HG03378 (cell line): ENCODE measurements around the gene UBTD1.
A peak's percentile ranks its signal among the peaks of the same experiment; 100 is the strongest.
"Not testable (repeated sequence)": the region's sequence is repeated elsewhere in the genome, so short reads cannot be mapped to it uniquely, and the experiment has no call there.

Source experiments
- ATAC-seq: cut with Tn5 transposase; IDR thresholded peaks from one replicate; pipeline ENCODE4 v1.9.1; 2021; ENCODE audit warnings: mild to moderate bottlenecking, moderate library complexity; ENCODE audit not compliant: unreplicated experiment

UBTD1 gene, protein sequence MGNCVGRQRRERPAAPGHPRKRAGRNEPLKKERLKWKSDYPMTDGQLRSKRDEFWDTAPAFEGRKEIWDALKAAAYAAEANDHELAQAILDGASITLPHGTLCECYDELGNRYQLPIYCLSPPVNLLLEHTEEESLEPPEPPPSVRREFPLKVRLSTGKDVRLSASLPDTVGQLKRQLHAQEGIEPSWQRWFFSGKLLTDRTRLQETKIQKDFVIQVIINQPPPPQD

DNA sequence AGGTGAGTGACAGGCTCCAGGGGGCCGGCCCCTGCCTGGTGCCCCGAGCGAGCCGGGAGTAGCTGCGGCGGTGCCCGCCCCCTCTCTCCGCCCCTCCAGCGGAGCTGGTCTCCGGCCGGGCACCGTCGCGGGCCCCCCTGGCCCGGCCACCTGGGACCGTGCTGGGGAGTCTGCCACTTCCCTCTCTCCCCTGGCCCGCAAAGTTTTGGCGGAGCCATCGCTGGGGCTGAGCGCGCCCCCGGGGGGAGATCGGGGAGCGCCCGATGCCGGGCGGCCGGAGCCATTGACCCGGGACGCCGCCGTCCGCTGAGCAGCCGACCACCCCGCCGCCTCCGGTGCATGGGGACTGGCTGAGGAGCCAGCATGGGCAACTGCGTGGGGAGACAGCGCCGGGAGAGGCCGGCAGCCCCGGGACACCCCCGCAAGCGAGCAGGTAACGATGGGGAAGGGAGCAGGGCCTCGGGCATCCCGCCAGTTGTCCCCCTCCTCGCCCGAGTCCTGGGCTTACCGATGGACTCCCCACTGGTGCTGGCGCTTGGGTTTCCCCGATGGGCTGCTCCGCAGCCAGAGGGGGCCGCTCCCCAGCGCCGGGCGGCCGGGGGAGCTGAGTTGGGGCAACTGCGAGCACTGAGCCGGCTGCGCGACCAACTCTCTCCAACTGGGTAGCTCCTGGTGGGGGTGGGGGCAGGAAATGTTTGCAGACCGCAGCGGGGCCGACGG lies at the start of gene UBTD1:
Gene UBTD1 (plus strand): TSS at position 84 of the 720 bp plus-strand sequence. CDS start 280 bp downstream, at position 364.
- ATAC-seq = peak; percentile 4

DNA sequence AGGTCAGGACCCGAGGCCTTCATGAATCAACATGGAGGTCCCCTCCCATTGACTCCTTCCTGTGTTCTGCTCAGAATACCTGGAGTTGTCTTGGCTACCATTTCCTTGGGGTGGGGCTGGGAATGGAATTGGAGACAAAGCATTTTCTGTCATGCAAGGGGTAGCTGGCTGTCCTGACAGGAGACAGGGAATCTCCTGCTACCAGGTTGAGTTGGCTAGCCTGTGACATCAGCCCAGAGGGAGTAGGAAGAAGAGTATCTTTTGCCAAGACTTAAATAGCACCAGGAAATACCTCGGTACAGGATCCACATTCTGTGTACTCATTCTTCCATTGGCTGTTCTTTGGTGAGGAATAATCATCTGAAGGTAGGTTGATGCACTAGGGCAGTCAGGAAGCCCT lies 47.9 kb upstream of the UBTD1 start:
- ATAC-seq = no peak

DNA sequence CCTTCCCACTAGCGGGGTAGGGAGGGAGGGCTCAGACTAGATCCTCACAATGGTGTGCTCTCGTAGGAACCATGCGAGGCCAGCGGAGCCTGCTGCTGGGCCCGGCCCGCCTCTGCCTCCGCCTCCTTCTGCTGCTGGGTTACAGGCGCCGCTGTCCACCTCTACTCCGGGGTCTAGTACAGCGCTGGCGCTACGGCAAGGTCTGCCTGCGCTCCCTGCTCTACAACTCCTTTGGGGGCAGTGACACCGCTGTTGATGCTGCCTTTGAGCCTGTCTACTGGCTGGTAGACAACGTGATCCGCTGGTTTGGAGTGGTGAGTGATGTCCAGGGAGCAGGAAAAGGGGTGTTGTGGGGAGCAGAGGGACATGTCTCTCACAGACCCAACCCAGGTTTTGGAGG lies 47.1 kb upstream of the UBTD1 start:
- ATAC-seq = no peak

DNA sequence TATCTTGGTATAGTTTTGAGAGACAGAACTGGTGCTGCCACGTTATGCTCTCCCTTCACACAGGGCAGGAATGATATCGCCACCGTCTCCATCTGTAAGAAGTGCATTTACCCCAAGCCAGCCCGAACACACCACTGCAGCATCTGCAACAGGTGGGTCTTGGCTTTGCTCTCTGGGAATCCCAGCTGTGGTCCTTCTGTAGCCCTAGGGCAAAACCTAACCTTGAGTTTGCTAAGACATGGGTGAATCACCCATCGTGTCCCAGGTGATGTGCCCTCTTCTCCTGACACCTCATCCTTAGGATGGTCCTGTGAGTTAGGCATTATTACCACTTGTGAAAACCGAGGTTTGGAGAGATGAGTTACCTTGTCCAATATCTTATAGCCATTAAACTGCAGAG lies 46.4 kb upstream of the UBTD1 start:
- ATAC-seq = no peak

DNA sequence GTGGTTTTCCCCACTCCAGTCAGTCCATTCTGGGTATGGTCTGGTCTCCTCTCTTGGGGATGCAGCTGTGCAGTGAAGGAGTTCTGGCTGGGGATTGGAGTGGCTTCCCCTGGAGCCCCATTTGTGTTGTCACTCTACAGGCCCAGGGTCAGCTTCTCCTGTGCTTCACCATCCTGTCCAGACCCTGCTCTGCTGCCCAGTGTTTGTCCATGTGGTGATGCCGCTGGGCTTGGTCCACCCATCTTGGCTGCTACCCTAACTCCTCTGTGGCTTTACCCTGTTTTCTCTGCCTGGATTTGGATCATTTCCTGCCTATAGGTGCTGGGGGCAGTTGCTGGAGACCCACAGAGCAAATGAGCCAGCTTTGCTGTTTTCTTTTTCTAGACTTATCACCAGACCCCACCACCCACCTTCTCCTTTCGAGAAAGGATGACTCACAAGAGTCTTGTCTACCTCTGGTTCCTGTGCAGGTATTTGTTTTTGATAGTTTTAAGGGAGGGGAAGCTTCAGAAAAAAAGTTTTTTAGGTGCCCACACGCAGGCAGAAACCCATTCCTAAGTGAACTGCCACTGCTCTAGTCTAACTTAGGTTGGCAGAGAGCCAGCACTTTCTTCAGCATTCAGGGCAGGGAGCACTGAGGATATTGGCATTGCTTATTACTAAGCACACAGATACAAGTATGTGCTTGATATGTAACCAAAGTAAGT lies 44.2 kb upstream of the UBTD1 start:
- no peak for ATAC-seq

DNA sequence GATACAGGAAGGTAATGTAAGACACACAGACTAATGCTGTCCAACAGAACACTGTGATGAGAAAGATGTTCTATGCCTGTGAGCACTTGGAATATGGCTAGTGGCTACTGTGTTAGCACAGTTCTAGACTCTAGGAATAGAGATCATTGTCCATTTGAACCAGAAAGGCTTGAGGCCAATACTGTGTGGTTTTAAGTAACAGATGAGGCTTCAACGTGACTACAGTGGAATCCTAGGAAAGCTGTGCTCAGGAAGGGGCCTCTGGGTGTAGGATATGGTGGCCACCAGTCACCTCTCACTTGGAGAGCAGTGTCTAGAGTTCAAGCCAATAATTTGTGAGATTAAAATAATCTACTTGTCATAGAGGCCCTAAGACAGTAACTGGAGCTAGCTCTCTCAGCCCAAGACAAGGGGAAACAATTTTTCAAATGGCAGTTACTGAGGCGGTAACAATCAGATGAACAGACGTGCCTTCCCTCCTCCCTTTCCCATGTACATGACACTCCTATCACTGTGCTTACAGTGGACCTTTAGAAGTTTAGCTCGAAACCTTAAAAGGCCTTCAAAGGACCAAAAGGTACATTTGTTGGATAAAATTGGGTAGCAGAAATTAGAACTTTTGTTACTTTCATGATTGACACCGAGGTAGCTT lies 42.6 kb upstream of the UBTD1 start:
- ATAC-seq = no peak

DNA sequence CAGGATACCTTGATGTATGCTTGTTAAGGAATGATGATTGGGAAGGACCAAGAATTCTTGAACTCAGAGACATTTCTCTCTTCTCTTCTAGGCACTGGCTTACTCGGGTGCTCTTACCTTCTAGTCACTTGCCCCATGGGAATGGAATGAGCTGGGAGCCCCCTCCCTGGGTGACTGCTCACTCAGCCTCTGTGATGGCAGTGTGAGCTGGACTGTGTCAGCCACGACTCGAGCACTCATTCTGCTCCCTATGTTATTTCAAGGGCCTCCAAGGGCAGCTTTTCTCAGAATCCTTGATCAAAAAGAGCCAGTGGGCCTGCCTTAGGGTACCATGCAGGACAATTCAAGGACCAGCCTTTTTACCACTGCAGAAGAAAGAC lies 42.0 kb upstream of the UBTD1 start:
- no peak for ATAC-seq

DNA sequence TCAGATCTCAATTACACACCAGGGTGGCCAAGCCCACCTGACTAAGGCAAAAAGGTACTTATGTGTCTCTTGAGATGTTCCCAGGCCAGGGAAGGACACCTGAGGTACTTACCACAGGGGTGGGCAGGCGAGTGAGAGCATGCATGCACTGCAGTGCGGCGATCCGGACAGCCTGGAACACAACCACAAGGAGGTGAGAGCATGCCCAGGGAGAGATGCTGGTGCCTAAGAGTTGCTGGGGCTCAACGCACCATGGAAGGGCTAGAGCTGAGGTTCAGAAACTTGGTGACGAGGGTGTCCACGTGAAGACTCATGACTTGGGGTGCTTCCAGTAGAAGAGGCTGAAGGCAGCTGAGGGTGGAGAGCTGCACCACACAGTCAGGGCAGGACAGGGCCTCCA lies 39.6 kb upstream of the UBTD1 start:
- no peak for ATAC-seq

DNA sequence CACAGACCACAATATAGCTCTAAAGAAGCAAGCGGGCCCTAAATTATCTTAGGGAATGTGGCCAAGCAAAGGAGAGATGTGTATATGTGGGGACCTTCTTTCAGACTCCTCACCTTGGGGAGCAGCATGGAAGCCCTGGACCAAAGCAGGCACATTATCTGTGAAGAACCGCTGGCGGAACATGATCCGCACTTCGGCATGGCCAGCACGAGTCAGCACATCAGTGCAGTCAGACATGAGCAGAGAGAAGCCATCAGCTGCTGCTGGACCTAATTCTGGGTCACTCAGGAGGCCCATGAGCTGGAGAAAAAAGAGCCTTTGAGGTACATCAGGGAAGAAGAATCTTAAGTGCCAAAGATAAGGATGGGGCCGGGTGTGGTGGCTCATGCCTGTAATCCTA lies 38.8 kb upstream of the UBTD1 start:
- ATAC-seq = no peak

DNA sequence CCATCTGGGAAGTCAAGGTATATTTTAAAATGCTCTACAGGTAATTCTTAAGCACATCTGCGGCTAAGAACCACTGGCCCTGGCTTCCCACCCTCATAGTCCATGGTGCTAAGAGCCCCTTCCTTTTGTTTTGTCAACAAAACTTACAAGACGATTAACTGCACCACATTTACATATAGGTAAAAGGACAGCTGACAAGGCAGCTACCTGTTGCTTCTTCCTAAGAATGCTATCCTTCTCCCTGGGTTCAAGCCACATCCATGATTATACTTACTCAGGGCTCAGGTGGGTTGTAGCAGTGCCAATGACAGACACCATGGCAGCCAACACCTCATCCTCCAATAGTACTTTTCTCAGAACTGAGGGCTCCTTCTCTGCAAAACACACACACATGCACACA lies 36.4 kb upstream of the UBTD1 start:
- no peak for ATAC-seq

DNA sequence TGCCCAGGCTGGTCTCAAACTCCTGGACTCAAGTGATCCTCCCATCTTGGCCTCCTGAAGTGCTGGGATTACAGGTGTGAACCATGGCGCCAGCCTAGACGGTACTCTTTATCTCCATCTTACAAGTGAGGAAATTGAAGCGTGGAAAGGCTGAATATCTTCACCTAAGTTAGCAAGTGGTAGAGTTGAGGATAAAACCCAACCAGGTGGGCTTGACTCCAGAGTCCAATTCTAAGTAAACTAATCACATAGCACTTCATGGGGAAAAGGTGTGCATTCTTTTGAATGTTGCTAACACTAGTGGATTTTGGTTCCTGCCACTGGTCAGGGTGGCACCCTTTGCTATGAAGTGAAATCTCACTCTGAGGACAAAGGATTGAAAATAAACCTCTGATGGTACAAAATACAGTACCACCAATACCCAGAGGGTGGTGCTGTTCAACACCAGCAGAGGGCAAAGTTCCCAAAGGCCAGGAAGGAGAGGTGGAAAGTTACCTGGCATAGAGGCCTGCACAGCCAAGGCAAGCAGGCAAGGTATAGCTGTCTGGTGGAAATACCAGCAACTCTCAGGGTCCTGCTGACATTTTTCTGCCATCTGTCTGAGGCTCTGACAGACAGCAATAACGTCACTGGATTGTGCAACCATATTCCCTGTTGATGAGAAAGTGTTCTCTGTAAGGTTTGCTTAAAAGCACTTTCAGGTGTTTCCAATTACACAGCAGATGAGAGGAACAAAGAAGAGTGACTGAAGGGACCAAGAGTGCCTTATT lies 35.2 kb upstream of the UBTD1 start:
- no peak for ATAC-seq

DNA sequence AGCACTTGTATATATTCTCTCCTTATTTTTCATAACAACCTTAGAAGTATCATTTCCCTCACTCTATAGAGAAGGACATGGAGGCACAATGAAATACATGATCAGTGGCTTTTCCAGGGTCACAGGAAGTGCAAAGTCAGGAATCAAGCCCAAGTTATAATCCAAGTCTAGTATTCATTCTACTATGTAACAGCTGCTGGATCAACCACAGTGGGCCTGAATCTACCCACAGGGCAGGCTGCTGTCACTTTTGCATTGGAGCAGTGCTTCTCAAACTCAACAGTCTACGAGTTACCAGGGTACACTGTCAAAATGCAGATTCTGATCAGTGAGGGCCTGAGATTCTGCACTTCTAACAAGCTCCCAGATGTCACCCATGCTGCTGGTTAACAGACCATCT lies 34.5 kb upstream of the UBTD1 start:
- ATAC-seq = no peak

DNA sequence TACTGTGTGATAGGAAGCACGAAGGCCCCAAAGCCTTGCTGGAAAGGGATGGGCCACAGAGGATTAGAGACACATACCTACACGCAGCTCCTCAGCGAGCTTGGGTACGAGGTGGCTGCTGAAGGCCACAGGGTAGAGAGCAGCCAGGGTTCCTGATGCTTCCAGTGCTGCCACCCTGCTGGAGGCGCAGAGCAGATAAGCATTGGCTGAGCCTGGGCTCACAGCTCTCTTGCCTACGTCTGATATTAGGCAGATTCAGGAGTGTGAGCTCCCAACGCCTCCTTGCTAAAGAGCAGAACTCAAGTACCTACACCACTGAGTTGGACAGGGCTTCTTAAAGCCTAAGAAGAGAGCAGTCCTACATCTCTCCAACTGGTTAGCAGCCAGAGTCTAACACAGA lies 32.7 kb upstream of the UBTD1 start:
- no peak for ATAC-seq

DNA sequence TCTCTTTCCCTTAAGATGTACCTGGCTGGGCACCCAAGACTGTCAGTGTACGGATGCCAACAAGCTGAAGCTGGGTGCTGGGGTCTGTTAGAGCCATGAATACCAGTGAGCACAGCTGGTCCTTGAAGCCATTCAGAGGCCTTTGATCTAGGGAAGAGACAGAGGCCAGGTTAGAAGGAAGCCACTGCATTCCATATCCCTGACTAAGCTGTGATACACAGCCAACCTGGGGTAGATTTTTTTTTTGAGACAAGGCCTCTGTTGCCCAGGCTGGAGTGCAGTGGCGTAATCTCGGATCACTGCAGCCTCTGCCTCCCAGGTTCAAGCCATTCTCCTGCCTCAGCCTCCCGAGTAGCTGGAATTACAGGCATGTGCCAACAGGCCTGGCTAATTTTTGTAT lies 32.0 kb upstream of the UBTD1 start:
- no peak for ATAC-seq

DNA sequence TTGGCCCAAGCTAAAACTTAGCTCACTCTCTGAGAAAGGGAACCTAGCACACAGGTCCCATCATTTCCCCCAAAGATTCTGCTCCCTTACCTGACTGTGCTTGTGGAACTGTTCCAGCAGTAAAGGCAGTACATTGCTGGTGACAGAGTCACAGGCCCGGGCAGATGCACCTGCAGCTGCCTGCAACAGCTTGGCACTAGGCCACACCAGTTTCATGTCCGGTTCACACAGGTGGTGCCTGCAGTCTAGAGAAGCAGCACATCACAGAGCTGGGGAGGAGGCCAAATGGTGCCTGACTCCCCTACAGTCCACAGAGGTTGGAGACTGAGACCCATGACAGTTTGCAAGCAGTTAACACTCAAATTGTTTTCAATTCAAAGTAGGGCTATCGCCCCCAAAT lies 30.6 kb upstream of the UBTD1 start:
- ATAC-seq = no peak

DNA sequence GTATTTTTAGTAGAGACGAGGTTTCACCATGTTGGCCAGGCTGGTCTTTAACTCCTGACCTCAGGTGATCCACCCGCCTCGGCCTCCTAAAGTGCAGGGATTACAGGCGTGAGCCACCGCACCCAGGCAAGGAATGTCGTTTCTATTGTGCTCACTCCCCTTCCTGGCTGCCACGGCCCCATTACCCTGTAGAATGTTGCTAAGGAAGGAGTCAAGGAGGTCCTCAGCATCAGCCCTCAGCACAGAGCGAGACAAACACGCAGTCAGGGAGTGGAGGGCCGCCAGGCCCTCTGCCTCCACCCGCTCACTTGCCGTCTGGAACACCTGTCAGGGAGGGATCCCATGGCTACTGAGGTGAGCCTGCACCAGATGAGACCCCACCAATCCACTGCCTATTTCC lies 29.9 kb upstream of the UBTD1 start:
- not testable (repeated sequence) for ATAC-seq

DNA sequence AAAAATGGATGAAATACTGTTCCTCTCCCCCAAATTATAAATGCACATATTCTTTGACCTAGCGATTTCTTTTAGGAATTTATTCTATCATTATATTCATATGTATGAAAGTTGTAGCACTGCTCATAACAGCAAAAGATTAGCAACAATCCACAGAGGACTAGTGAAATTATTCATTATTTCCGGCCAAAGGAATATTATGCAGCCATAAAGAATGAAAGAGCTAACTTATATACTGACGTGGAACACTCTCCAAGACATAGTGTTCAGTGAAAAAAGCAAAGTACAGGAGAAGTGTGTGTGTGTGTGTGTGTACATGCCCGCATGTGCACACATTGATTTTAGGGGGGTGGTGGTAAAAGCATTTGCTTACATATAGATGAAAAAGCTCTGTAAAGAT lies 23.8 kb upstream of the UBTD1 start:
- ATAC-seq = no peak

DNA sequence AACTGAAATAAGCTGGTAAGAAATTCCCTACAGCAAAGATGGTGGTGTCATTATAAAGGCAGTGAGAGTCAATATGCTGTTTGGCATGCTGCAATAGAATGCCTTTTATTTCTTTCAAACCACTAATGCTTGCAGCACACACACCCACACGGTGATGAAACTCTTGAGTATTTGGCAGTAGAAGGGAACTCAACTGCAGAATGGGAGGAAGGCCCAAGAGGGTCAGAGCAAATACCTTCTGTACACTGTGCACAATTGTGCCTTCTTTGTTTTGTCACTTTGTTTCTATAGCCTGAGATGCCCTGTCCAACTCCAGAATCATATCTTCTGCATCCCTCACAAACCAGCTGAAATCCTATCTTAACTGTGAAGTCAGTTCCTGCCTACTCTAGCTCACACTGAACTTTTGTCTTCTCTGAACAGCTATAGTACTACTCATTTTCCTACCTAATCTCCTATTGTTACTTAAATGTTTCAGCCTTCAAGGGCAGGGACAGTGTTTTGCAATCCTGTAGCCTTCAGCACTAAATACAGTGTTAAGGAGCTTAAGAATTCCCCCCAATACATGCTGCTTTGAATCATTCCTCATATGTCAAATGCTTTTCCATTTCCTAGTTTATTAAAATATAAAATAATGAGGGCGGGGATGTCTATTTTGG lies 22.7 kb upstream of the UBTD1 start:
- no peak for ATAC-seq

DNA sequence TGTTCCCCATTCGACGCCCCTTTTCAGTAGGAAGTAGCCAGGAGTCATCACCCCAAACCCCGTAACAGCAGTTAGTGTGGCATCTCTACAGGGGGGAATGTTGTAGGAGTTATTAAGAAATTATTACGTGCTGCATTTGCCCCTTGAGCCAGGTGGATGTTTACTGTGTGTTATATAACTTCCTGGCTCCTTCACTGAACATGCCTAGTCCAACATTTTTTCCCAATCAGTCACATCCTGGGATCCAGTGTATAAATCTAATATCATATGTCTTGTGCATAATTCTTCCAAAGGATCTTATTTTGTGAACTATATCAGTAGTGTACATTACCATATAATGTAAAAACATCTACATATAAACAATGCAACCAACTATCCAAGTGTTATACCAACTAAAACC lies 19.3 kb upstream of the UBTD1 start:
- not testable (repeated sequence) for ATAC-seq

DNA sequence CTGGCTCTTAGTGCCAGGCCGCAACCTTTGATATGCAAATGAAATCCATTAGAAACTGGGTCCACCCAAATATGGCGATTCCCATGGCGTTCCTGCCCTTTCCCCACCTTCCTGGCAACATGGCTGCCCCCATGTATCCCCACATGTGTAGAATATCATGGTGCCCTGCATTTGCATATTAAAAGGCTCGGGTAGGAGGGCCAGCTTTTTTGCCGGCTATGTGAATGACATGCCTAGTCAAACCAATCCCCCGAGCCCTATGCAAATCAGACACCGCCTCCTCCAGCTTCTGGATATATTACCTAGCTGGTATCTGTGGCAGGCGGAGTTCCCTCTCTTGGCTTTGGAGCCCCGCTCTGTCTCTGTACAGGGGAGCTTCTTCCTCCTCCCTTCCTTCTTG lies 18.8 kb upstream of the UBTD1 start:
- ATAC-seq = no peak
